Neuronal stem cell (in vitro differentiated cells): ENCODE data around the gene NINJ2.
"Not testable (repeated sequence)": the region's sequence is repeated elsewhere in the genome, so short reads cannot be mapped to it uniquely, and the experiment has no call there.

Source experiments
- DNase-seq: peaks from one replicate; pipeline ENCODE4 v3.0.0-alpha.2; 2013; ENCODE audit warnings: low spot score
- H2AFZ ChIP-seq: one replicate; pipeline ENCODE4 v1.6.1; 2013; ENCODE audit warnings: mild to moderate bottlenecking, low read length, inconsistent platforms
- H2AK5ac ChIP-seq: 2 replicates; pipeline ENCODE4 v1.6.1; 2013; ENCODE audit warnings: low read depth, mild to moderate bottlenecking, inconsistent platforms, low read length, moderate library complexity, mixed read lengths
- H2BK120ac ChIP-seq: 2 replicates; pipeline ENCODE4 v1.6.1; 2013; ENCODE audit warnings: low read depth, mild to moderate bottlenecking, inconsistent platforms, low read length, moderate library complexity, mixed read lengths
- H2BK12ac ChIP-seq: one replicate; pipeline ENCODE4 v1.6.1; 2013; ENCODE audit warnings: low read length, inconsistent platforms
- H2BK15ac ChIP-seq: 2 replicates; pipeline ENCODE4 v1.6.1; 2013; ENCODE audit warnings: mild to moderate bottlenecking, low read length, inconsistent platforms, mixed read lengths
- H2BK5ac ChIP-seq: one replicate; pipeline ENCODE4 v1.6.1; 2013; ENCODE audit warnings: inconsistent platforms, mild to moderate bottlenecking, low read length, moderate library complexity
- H3K14ac ChIP-seq: one replicate; pipeline ENCODE4 v1.6.1; 2013; ENCODE audit warnings: low read length, inconsistent platforms
- H3K18ac ChIP-seq: 2 replicates; pipeline ENCODE4 v1.6.1; 2013; ENCODE audit warnings: low read length, inconsistent platforms
- H3K23ac ChIP-seq: 2 replicates; pipeline ENCODE4 v1.6.1; 2013; ENCODE audit warnings: low read depth, mild to moderate bottlenecking, mixed read lengths, low read length, inconsistent platforms; ENCODE audit not compliant: poor library complexity
- H3K27ac ChIP-seq: replicated peaks from 3 replicates; pipeline ENCODE4 v1.5.1; 2013; ENCODE audit warnings: low read length, inconsistent platforms
- H3K27me3 ChIP-seq, 3 experiments: 2 replicates each; pipeline ENCODE4 v1.6.1; 2013; ENCODE audit warnings: low read length in 3 of 3, mild to moderate bottlenecking in 2 of 3, inconsistent platforms in 1 of 3, low read depth in 1 of 3, mixed read lengths in 1 of 3, moderate library complexity in 1 of 3; ENCODE audit not compliant: control insufficient read depth in 3 of 3, insufficient read depth in 3 of 3
- H3K36me3 ChIP-seq, 2 donors: replicated peaks in 1 of 2; 2 replicates each; pipeline ENCODE4 v1.6.1; 2013; ENCODE audit warnings: low read length in 2 of 2; ENCODE audit not compliant: control insufficient read depth in 2 of 2, insufficient read depth in 2 of 2
- H3K4ac ChIP-seq: 2 replicates; pipeline ENCODE4 v1.6.1; 2013; ENCODE audit warnings: inconsistent platforms, mild to moderate bottlenecking, low read length, moderate library complexity
- H3K4me1 ChIP-seq, 2 donors: 1 replicate in 1 of 2; 2 replicates in 1 of 2; pipeline ENCODE4 v1.6.1; 2013; ENCODE audit warnings: low read length in 2 of 2, low read depth in 1 of 2; ENCODE audit not compliant: control insufficient read depth in 2 of 2, insufficient read depth in 1 of 2
- H3K4me2 ChIP-seq: one replicate; pipeline ENCODE4 v1.6.1; 2013; ENCODE audit warnings: mild to moderate bottlenecking, low read length, inconsistent platforms; ENCODE audit not compliant: insufficient read depth, poor library complexity, severe bottlenecking
- H3K4me3 ChIP-seq, 2 donors: 2 replicates each; pipeline ENCODE4 v1.5.1; 2013; ENCODE audit warnings: low read length in 2 of 2, mild to moderate bottlenecking in 2 of 2, inconsistent platforms in 1 of 2, moderate library complexity in 1 of 2
- H3K79me1 ChIP-seq: one replicate; pipeline ENCODE4 v1.6.1; 2013; ENCODE audit warnings: low read depth, mild to moderate bottlenecking, inconsistent platforms, low read length, moderate library complexity
- H3K9ac ChIP-seq: one replicate; pipeline ENCODE4 v1.6.1; 2013; ENCODE audit warnings: mild to moderate bottlenecking, low read depth, low read length, inconsistent platforms; ENCODE audit not compliant: poor library complexity
- H3K9me3 ChIP-seq, 2 donors: replicated peaks in 1 of 2; 2 replicates each; pipeline versions ENCODE3 to v1.6.1; 2013; ENCODE audit warnings: low read length in 2 of 2, mild to moderate bottlenecking in 2 of 2, inconsistent platforms in 1 of 2, low read depth in 1 of 2, mixed read lengths in 1 of 2, moderate library complexity in 1 of 2; ENCODE audit not compliant: control insufficient read depth in 2 of 2, insufficient read depth in 1 of 2
- H4K8ac ChIP-seq: one replicate; pipeline ENCODE4 v1.6.1; 2013; ENCODE audit warnings: low read depth, mild to moderate bottlenecking, inconsistent platforms, low read length, moderate library complexity
- H4K91ac ChIP-seq: one replicate; pipeline ENCODE4 v1.6.1; 2013; ENCODE audit warnings: low read length, low read depth, mild to moderate bottlenecking, inconsistent platforms; ENCODE audit not compliant: poor library complexity
- WGBS, 2 donors: extraction: QIAGEN DNeasy Blood & Tissue Kit; methylation state at CpG; one replicate each; pipeline ENCODE4 v1.1.7; 2013; ENCODE audit warnings: missing lambda C conversion rate in 2 of 2, mixed read lengths in 1 of 2; ENCODE audit not compliant: insufficient read length in 2 of 2, insufficient replicate concordance in 1 of 2; ENCODE audit errors: extremely low coverage in 2 of 2; 5-methylcytosine and 5-hydroxymethylcytosine counted together

NINJ2 gene

GRCh38 chr12:580813-581212, 82.4 kb downstream of the NINJ2 start:
- no peaks in the 10 kb centered on the region for H3K79me1 ChIP-seq
- H3K4me3 ChIP-seq: peak overlapping the region in 1 of 2 donors; percentile 2
- peak overlapping the region; percentile 79 for H3K14ac ChIP-seq
- H3K18ac ChIP-seq: peak overlapping the region; percentile 66
- H4K8ac ChIP-seq: no peak overlapping the region
- H2AK5ac ChIP-seq: peak overlapping the region; percentile 96
- no peak overlapping the region for H2BK12ac ChIP-seq
- no peak overlapping the region for H3K4ac ChIP-seq
- no peak overlapping the region for H3K27ac ChIP-seq
- peak overlapping the region; percentile 69 for H2BK15ac ChIP-seq
- H3K9ac ChIP-seq: no peak overlapping the region
- H2AFZ ChIP-seq: peak overlapping the region; percentile 24
- no peaks in the 10 kb centered on the region for H3K9me3 ChIP-seq
- no CpG with 5 or more reads among the region's 4 CpGs for WGBS, 2 donors
- H3K27me3 ChIP-seq: peaks cover 0 to 5% (median 0%) of the 10 kb centered on the region in 3 experiments
- H2BK5ac ChIP-seq: no peak overlapping the region
- no peak overlapping the region for H2BK120ac ChIP-seq
- H3K4me2 ChIP-seq: no peak overlapping the region
- DNase-seq: no peak
- peak overlapping the region; percentile 1 for H4K91ac ChIP-seq
- peaks cover 12 to 13% of the 10 kb centered on the region in 2 donors for H3K4me1 ChIP-seq
- H3K36me3 ChIP-seq: no peaks in the 10 kb centered on the region
- peak overlapping the region; percentile 8 for H3K23ac ChIP-seq

- no peak for DNase-seq
Observed at GRCh38 chr12:579420-580110, 83.7 kb downstream of the NINJ2 start.

GRCh38 chr12:578748-579419, 84.4 kb downstream of the NINJ2 start:
- Histone ChIP-seq H3K4me3 (no peak overlapping the region), H3K18ac (no peak overlapping the region), H3K36me3 (no peaks in the 10 kb centered on the region), H3K79me1 (no peaks in the 10 kb centered on the region), H2BK5ac (no peak overlapping the region), H4K91ac (no peak overlapping the region), H3K4me1 (peaks cover 13 to 15% of the 10 kb centered on the region in 2 donors), H3K23ac (no peak overlapping the region), H3K27me3 (no peaks in the 10 kb centered on the region), H3K9me3 (no peaks in the 10 kb centered on the region), H2BK15ac (no peak overlapping the region), H2BK120ac (no peak overlapping the region), H2BK12ac (no peak overlapping the region), H3K4me2 (no peak overlapping the region), H3K14ac (no peak overlapping the region), H3K27ac (no peak overlapping the region), H3K9ac (no peak overlapping the region), H2AFZ (peak overlapping the region; percentile 76), H3K4ac (no peak overlapping the region), H4K8ac (no peak overlapping the region), H2AK5ac (no peak overlapping the region)
- no peak for DNase-seq
- no CpG with 5 or more reads among the region's 7 CpGs for WGBS, 2 donors

More at GRCh38 chr12:579420-580110, 83.7 kb downstream of the NINJ2 start:
- no peak overlapping the region for H4K91ac ChIP-seq
- no peak overlapping the region for H2AK5ac ChIP-seq
- no peak overlapping the region for H2BK120ac ChIP-seq
- H4K8ac ChIP-seq: no peak overlapping the region
- H3K4ac ChIP-seq: no peak overlapping the region
- no peaks in the 10 kb centered on the region for H3K79me1 ChIP-seq
- no peak overlapping the region for H3K18ac ChIP-seq
- H2BK15ac ChIP-seq: no peak overlapping the region
- H3K9ac ChIP-seq: no peak overlapping the region
- no peaks in the 10 kb centered on the region for H3K9me3 ChIP-seq
- no peaks in the 10 kb centered on the region for H3K27me3 ChIP-seq
- no peak overlapping the region for H3K27ac ChIP-seq
- H2BK5ac ChIP-seq: no peak overlapping the region
- no peak overlapping the region for H3K23ac ChIP-seq
- H3K4me1 ChIP-seq: peaks cover 13 to 15% of the 10 kb centered on the region in 2 donors
- no peak overlapping the region for H3K4me2 ChIP-seq
- peak overlapping the region; percentile 76 for H2AFZ ChIP-seq
- H3K14ac ChIP-seq: no peak overlapping the region
- no peaks in the 10 kb centered on the region for H3K36me3 ChIP-seq
- H3K4me3 ChIP-seq: no peak overlapping the region
- H2BK12ac ChIP-seq: no peak overlapping the region
- WGBS, 2 donors: no CpG with 5 or more reads among the region's 9 CpGs

GRCh38 chr12:577994-578747, 85.1 kb downstream of the NINJ2 start:
- H3K4me3 ChIP-seq, H3K14ac ChIP-seq, H3K9me3 ChIP-seq, H2BK12ac ChIP-seq, H3K4me2 ChIP-seq, H3K23ac ChIP-seq, H2BK120ac ChIP-seq, H3K4ac ChIP-seq, H3K36me3 ChIP-seq, DNase-seq, H3K27me3 ChIP-seq, H3K27ac ChIP-seq, H2AK5ac ChIP-seq, H4K91ac ChIP-seq, H4K8ac ChIP-seq, H3K9ac ChIP-seq, H3K79me1 ChIP-seq: not testable (repeated sequence)
- peak overlapping the region; percentile 76 for H3K18ac ChIP-seq
- H2AFZ ChIP-seq: peak overlapping the region; percentile 76
- H2BK15ac ChIP-seq: peak overlapping the region; percentile 96
- peaks cover 11 to 15% of the 10 kb centered on the region in 2 donors for H3K4me1 ChIP-seq
- peak overlapping the region; percentile 67 for H2BK5ac ChIP-seq
- WGBS, 2 donors: no CpG with 5 or more reads among the region's 19 CpGs
